Transverse colon (tissue), 4 donors: ENCODE results near the gene KAT8. TPM values are rescaled to one million over a fixed set of nuclear protein-coding genes. Genes with fewer than 3 reads are reported as not detected.

Source experiments
- DNase-seq: peaks from one replicate; pipeline ENCODE4 v3.0.0-alpha.2; 2019
- H3K27ac ChIP-seq, 4 donors: fragments of 200-600 bp; sonication (generic); 2 replicates each; pipeline ENCODE4 v1.5.1; 2016 to 2018; ENCODE audit warnings: inconsistent platforms in 4 of 4
- H3K27me3 ChIP-seq: fragments of 200-600 bp; sonication (generic); 2 replicates; pipeline ENCODE4 v1.5.1; 2017; ENCODE audit warnings: inconsistent platforms
- H3K36me3 ChIP-seq, 4 donors: fragments of 200-600 bp; sonication (generic); 2 replicates each; pipeline ENCODE4 v1.5.1; 2017 to 2019; ENCODE audit warnings: inconsistent platforms in 4 of 4
- H3K4me1 ChIP-seq, 4 donors: fragments of 200-600 bp; sonication (generic); 2 replicates each; pipeline ENCODE4 v1.5.1; 2017 to 2020; ENCODE audit warnings: inconsistent platforms in 4 of 4
- H3K4me3 ChIP-seq, 4 donors: fragments of 200-600 bp; sonication (generic); 1 replicate in 1 of 4; 2 replicates in 3 of 4; pipeline versions ENCODE4 v1.5.1 to v1.6.1; 2017 to 2019; ENCODE audit warnings: inconsistent platforms in 4 of 4
- H3K9me3 ChIP-seq, 2 donors: fragments of 200-600 bp; sonication (generic); 2 replicates each; pipeline ENCODE4 v1.5.1; 2017 to 2019; ENCODE audit warnings: inconsistent platforms in 2 of 2
- EP300 ChIP-seq: sonication (generic); formaldehyde crosslinking; IDR thresholded peaks from one replicate; pipeline ENCODE4 v1.6.1; 2017; ENCODE audit warnings: antibody characterized with exemption, low read depth
- POLR2A ChIP-seq: fragments of 450-650 bp; IDR thresholded peaks from one replicate; pipeline ENCODE4 v1.6.1; 2016; ENCODE audit warnings: antibody characterized with exemption, mild to moderate bottlenecking, moderate library complexity
- POLR2AphosphoS5 ChIP-seq, 3 donors: sonication (generic); formaldehyde crosslinking; IDR thresholded peaks; one replicate each; pipeline ENCODE4 v1.6.1; 2016; ENCODE audit warnings: antibody characterized with exemption in 3 of 3
- WGBS, 2 donors: methylation state at CpG; one replicate each; pipeline ENCODE4 v1.1.5; 2018; ENCODE audit warnings: low coverage in 1 of 2; 5-methylcytosine and 5-hydroxymethylcytosine counted together
- in situ Hi-C, 4 donors: fragments of 200-750 bp; cut with MboI; loops; one replicate each; pipeline versions ENCODE4 v1.15.0 to v1.15.1; 2017; ENCODE audit warnings: low sequenced_read_pairs in 3 of 4, low pct_ligation_motif_present in 1 of 4, low pct_unique_long_range_greater_than_20kb in 1 of 4
- intact Hi-C: fragments of 100-400 bp; cut with DNase I; formaldehyde crosslinking; loops from one replicate; pipeline ENCODE4 v1.15.1; 2023; ENCODE audit warnings: low total_unique reads
- total RNA-seq, 4 donors: library from RNA; depleted of rRNA; stranded (reverse); fragments of >200 nt; gene quantifications; one replicate each; pipeline ENCODE4 v1.1.0, GENCODE V29; 2016
- TF ChIP-seq, protein P1 (sequence below), 5 experiments: fragments of 200-600 bp in 3 of 5; fragments of 450-650 bp in 2 of 5; sonication (generic) in 3 of 5; IDR thresholded peaks; 1 replicate in 2 of 5; 2 replicates in 3 of 5; pipeline ENCODE4 v1.5.1; 2016 to 2017; ENCODE audit warnings: antibody characterized with exemption in 5 of 5, inconsistent platforms in 3 of 5, mild to moderate bottlenecking in 2 of 5, moderate library complexity in 1 of 5

The KAT8 gene
- total RNA-seq, 4 donors from 2014 or later, result 61.0 to 93.5 (median 62.1) TPM

DNA sequence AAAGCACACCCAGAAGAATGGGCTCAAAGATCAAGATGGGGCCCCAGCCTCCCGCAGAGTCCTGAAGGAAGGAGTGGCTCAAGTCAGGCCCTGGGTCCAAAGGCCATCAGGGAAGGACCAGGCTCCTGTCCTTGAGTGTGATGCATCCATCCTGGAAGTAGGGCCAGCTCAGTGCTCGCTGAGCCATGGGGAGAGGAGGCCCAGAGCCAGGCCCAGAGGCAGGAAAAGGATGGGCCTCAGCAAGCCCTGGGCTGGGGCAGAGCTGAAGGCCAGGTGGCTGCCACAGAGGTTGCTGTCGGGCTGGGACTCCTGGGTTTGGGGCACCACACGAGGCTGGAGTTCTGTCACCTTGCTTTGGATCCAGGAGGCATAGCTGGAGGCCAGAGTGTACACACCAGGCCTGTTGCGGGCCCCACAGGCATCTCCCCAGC is 14.4 kb downstream of the KAT8 start:
- no peaks in the 10 kb centered on the region for H3K9me3 ChIP-seq
- TF ChIP-seq EP300 (no peak), POLR2A (peak; percentile 71), POLR2AphosphoS5 (IDR thresholded peaks at IDR 0.05) (peak in 2 of 3 donors; percentile 83 to 89)
- TF ChIP-seq, protein P1, sequence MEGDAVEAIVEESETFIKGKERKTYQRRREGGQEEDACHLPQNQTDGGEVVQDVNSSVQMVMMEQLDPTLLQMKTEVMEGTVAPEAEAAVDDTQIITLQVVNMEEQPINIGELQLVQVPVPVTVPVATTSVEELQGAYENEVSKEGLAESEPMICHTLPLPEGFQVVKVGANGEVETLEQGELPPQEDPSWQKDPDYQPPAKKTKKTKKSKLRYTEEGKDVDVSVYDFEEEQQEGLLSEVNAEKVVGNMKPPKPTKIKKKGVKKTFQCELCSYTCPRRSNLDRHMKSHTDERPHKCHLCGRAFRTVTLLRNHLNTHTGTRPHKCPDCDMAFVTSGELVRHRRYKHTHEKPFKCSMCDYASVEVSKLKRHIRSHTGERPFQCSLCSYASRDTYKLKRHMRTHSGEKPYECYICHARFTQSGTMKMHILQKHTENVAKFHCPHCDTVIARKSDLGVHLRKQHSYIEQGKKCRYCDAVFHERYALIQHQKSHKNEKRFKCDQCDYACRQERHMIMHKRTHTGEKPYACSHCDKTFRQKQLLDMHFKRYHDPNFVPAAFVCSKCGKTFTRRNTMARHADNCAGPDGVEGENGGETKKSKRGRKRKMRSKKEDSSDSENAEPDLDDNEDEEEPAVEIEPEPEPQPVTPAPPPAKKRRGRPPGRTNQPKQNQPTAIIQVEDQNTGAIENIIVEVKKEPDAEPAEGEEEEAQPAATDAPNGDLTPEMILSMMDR (IDR thresholded peaks at IDR 0.05), result no peak
- intact Hi-C loops (no loop called here), in situ Hi-C loops (no loop called here)
- no peaks in the 10 kb centered on the region for H3K27me3 ChIP-seq
- no peak overlapping the region for H3K4me3 ChIP-seq
- no peaks in the 10 kb centered on the region for H3K36me3 ChIP-seq
- DNase-seq, result peak; percentile 84
- H3K27ac ChIP-seq, result peak overlapping the region; percentile 91 to 94 (median 93)
- WGBS, 2 donors, result 65% methylated on average over 5 of the region's 5 CpGs; no CpG with 5 or more reads in 1 of the 2 donors
- peaks cover 29 to 82% (median 67%) of the 10 kb centered on the region in 4 donors for H3K4me1 ChIP-seq

DNA sequence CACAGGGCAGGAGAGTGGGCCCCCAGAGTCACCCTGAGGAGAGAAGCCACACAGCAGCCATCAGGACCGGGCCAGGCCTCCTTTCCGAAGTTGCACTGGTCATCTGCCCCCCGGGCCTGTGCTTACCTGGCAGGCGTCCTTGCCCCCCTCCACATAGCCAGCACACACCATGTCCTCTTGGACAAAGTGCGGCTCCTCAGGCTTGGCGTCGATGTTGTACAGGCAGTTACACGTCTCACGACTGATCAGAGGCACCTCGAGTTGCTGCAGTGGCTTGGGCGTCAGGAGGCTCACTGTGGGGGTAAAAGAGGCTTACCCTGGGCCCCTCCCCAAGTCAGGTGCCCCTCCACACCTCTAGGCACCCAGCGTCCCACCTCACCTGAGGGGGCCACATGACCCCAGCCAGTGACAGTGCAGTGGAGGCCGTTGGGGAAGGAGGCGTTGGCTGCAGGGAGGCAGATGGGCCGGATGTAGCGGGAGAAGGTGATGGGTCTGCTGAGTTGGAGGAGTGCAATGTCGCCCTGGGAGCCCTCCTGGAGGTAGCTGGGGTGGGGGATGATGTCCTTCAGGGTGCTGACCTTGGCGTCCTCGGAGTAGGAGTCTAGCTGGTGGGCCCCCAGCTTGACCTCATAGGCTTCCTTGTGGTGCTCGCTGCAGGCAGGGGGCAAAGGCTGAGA is 15.0 kb downstream of the KAT8 start:
- TF ChIP-seq POLR2AphosphoS5 (IDR thresholded peaks at IDR 0.05) (peak in 1 of 3 donors; percentile 5), EP300 (no peak)
- Histone ChIP-seq H3K4me1 (peaks cover 29 to 78% (median 62%) of the 10 kb centered on the region in 4 donors), H3K9me3 (no peaks in the 10 kb centered on the region), H3K36me3 (no peaks in the 10 kb centered on the region), H3K27ac (peak overlapping the region; percentile 91 to 94 (median 93)), H3K4me3 (no peak overlapping the region), H3K27me3 (no peaks in the 10 kb centered on the region)
- in situ Hi-C loops, result no loop called here
- WGBS, 2 donors, result 81% methylated on average over 16 of the region's 20 CpGs; no CpG with 5 or more reads in 1 of the 2 donors
- DNase-seq, result no peak
- intact Hi-C loops, result no loop called here

DNA sequence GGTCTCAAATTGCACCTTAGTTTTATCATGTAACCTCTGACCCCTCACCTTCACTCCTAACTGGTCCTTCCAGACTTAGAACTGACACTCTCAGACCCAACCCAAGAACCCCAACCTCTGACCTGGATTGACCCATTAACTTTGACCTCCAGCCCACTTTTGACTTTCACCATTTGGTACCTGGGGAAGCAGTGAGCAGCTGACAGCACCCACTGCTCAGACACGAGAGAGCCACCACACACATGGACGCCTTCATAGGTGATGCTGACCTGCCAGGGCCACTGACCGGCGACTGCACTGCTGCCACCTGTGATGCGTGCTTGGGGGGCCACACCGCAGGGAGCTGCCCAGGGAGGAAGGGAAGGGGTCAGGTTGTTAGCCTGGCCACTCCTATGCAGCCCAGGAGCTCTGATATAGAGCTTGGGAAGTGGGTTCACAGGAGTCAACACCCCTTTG is 15.6 kb downstream of the KAT8 start:
- WGBS, 2 donors, result 78% methylated on average over 5 of the region's 6 CpGs; no CpG with 5 or more reads in 1 of the 2 donors
- TF ChIP-seq, protein P1 (IDR thresholded peaks at IDR 0.05), result no peak
- TF ChIP-seq POLR2AphosphoS5 (IDR thresholded peaks at IDR 0.05), result no peak
- in situ Hi-C loops, result no loop called here

DNA sequence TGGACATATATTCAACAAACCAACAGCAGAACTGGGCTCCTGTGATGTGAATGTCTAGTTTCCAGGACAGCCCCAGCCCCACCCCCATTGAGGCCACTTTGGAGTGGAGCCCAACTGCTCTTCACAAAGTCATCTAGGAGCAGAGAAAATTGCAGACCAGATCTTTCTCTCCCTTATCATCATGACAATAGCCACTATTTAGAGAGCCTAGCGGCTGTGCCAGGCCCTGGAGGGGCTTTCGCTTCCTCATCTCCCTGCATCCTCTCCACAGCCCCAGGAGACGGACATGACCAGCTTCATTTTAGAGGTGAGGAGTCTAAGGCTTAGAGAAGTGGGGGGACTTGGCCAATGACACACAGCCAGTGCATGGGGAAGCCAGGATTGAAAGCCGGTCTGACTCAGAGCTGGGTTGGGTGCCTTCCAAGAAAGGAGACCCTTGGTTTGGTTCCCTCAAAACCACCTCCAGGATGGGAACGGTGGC is 16.7 kb downstream of the KAT8 start:
- no peaks in the 10 kb centered on the region for H3K9me3 ChIP-seq
- no peak for DNase-seq
- intact Hi-C loops, result no loop called here
- peak overlapping the region in 3 of 4 donors; percentile 51 to 63 (median 53) for H3K4me3 ChIP-seq
- H3K36me3 ChIP-seq, result no peaks in the 10 kb centered on the region
- no peaks in the 10 kb centered on the region for H3K27me3 ChIP-seq
- H3K27ac ChIP-seq, result peak overlapping the region; percentile 91 to 94 (median 93)
- in situ Hi-C loops, result no loop called here
- WGBS, 2 donors, result 32% methylated on average over 5 of the region's 5 CpGs; no CpG with 5 or more reads in 1 of the 2 donors
- TF ChIP-seq, protein P1 (IDR thresholded peaks at IDR 0.05), result no peak
- TF ChIP-seq POLR2AphosphoS5 (IDR thresholded peaks at IDR 0.05), result no peak
- TF ChIP-seq EP300, result no peak
- no peak for TF ChIP-seq POLR2A
- peaks cover 16 to 76% (median 56%) of the 10 kb centered on the region in 4 donors for H3K4me1 ChIP-seq

More for the DNA sequence above, 15.6 kb downstream of the KAT8 start:
- peak overlapping the region in 1 of 4 donors; percentile 63 for H3K4me3 ChIP-seq
- H3K36me3 ChIP-seq, result no peaks in the 10 kb centered on the region
- intact Hi-C loops, result no loop called here
- H3K9me3 ChIP-seq, result no peaks in the 10 kb centered on the region
- no peak for DNase-seq
- no peaks in the 10 kb centered on the region for H3K27me3 ChIP-seq
- peak overlapping the region; percentile 91 to 94 (median 93) for H3K27ac ChIP-seq
- peaks cover 22 to 76% (median 57%) of the 10 kb centered on the region in 4 donors for H3K4me1 ChIP-seq
